Sigmoid colon (tissue), 3 donors: ENCODE data around the gene TRIM13.

Experiments
- CTCF ChIP-seq, 4 experiments: fragments of 450-650 bp in 3 of 4; fragments of 200-600 bp in 1 of 4; IDR thresholded peaks; one replicate each; pipeline ENCODE4 v1.5.1; 2016 to 2019; ENCODE audit warnings: antibody characterized with exemption in 4 of 4, mild to moderate bottlenecking in 3 of 4, moderate library complexity in 2 of 4
- POLR2A ChIP-seq, 2 donors: fragments of 450-650 bp; IDR thresholded peaks; one replicate each; pipeline ENCODE4 v1.6.1; 2016; ENCODE audit warnings: antibody characterized with exemption in 2 of 2, mild to moderate bottlenecking in 2 of 2, moderate library complexity in 2 of 2

- no peak for TF ChIP-seq POLR2A (IDR thresholded peaks at IDR 0.05)
- no peak for TF ChIP-seq CTCF (IDR thresholded peaks at IDR 0.05)
These were observed 18.9 kb upstream of the TRIM13 start for GRCh38 chr13:49977992-49978391.
